Subcutaneous adipose tissue (tissue), 4 donors: ENCODE results near the gene GPS1. TPM values are rescaled to one million over a fixed set of nuclear protein-coding genes. Genes with fewer than 3 reads are reported as not detected.

Experiments used
- CTCF ChIP-seq: fragments of 450-650 bp; IDR thresholded peaks from one replicate; pipeline ENCODE4 v1.5.1; 2016; ENCODE audit warnings: low read depth, mild to moderate bottlenecking, control low read depth, antibody characterized with exemption, moderate library complexity
- total RNA-seq, 4 donors: library from RNA; depleted of rRNA; stranded (reverse); fragments of >200 nt; gene quantifications; one replicate each; pipeline ENCODE4 v1.1.0, GENCODE V29; 2016

GPS1 gene
- total RNA-seq, 4 donors from 2014 or later: 42.7 to 125 (median 71.7) TPM

GRCh38 chr17:82050152-82050760, 1.4 kb upstream of the GPS1 start:
- no peak for TF ChIP-seq CTCF

GRCh38 chr17:82050761-82051641, 697 bp upstream of the GPS1 start:
- no peak for TF ChIP-seq CTCF

- TF ChIP-seq CTCF: no peak
Observed at GRCh38 chr17:82052638-82053059, 951 bp downstream of the GPS1 start.

GRCh38 chr17:82053130-82053529, 1.4 kb downstream of the GPS1 start:
- no peak for TF ChIP-seq CTCF

GRCh38 chr17:82053556-82054263, 2.0 kb downstream of the GPS1 start:
- no peak for TF ChIP-seq CTCF

- TF ChIP-seq CTCF: no peak
Observed at GRCh38 chr17:82054351-82055022, 2.8 kb downstream of the GPS1 start.
